HG03175 (cell line): ENCODE measurements around the gene PPBP.
"Not testable (repeated sequence)": the region's sequence is repeated elsewhere in the genome, so short reads cannot be mapped to it uniquely, and the experiment has no call there.

Source experiments
- ATAC-seq: cut with Tn5 transposase; IDR thresholded peaks from one replicate; pipeline ENCODE4 v1.9.1; 2021; ENCODE audit warnings: mild to moderate bottlenecking, moderate library complexity; ENCODE audit not compliant: unreplicated experiment

Gene PPBP

GRCh38 chr4:73998040-73999011 is 10.3 kb upstream of the PPBP start, which contains the start of gene CXCL5:
Gene CXCL5 (minus strand): TSS chr4:73998677. CDS start chr4:73998581, 96 bp downstream.
- ATAC-seq = no peak

- ATAC-seq = no peak
Measured at GRCh38 chr4:73992050-73992449, 4.1 kb upstream of the PPBP start.

GRCh38 chr4:73991742-73992000 is 3.7 kb upstream of the PPBP start:
- ATAC-seq = no peak

- no peak for ATAC-seq
Measured at GRCh38 chr4:73990988-73991741, 3.2 kb upstream of the PPBP start.

GRCh38 chr4:73989928-73990327 is 1.9 kb upstream of the PPBP start:
- ATAC-seq = no peak

GRCh38 chr4:73989031-73989430 is 1.0 kb upstream of the PPBP start:
- ATAC-seq = no peak

- ATAC-seq = no peak
Measured at GRCh38 chr4:73985528-73985852, 2.5 kb downstream of the PPBP start.

GRCh38 chr4:73984736-73985527 is 3.1 kb downstream of the PPBP start:
- ATAC-seq = no peak

GRCh38 chr4:73981175-73981574 is 6.8 kb downstream of the PPBP start:
- not testable (repeated sequence) for ATAC-seq

GRCh38 chr4:73979407-73979957 is 8.5 kb downstream of the PPBP start:
- no peak for ATAC-seq

- ATAC-seq = no peak
Measured at GRCh38 chr4:73978886-73979285, 9.1 kb downstream of the PPBP start.

GRCh38 chr4:73976716-73977115 is 11.3 kb downstream of the PPBP start:
- no peak for ATAC-seq

GRCh38 chr4:73976217-73976616 is 11.8 kb downstream of the PPBP start:
- no peak for ATAC-seq

GRCh38 chr4:73974352-73974751 is 13.6 kb downstream of the PPBP start:
- no peak for ATAC-seq

GRCh38 chr4:73970945-73971344 is 17.0 kb downstream of the PPBP start:
- no peak for ATAC-seq

GRCh38 chr4:73970011-73970410 is 18.0 kb downstream of the PPBP start:
- no peak for ATAC-seq

GRCh38 chr4:73967866-73968265 is 20.1 kb downstream of the PPBP start:
- ATAC-seq = no peak

GRCh38 chr4:73964862-73965611 is 23.0 kb downstream of the PPBP start:
- ATAC-seq = no peak

GRCh38 chr4:73962724-73963123 is 25.3 kb downstream of the PPBP start:
- no peak for ATAC-seq

- ATAC-seq = not testable (repeated sequence)
Measured at GRCh38 chr4:73959041-73959440, 28.9 kb downstream of the PPBP start.
